ENCODE data around the gene ANKRD12. TPM values are rescaled to one million over a fixed set of nuclear protein-coding genes. Genes with fewer than 3 reads are reported as not detected.
A peak's percentile ranks its signal among the peaks of the same experiment; 100 is the strongest.

ANKRD12 gene
- total and polyA plus RNA-seq, 2 of the 4 experiments (the other 2 are of a cell fraction): 2.6 to 12.9 TPM

DNA sequence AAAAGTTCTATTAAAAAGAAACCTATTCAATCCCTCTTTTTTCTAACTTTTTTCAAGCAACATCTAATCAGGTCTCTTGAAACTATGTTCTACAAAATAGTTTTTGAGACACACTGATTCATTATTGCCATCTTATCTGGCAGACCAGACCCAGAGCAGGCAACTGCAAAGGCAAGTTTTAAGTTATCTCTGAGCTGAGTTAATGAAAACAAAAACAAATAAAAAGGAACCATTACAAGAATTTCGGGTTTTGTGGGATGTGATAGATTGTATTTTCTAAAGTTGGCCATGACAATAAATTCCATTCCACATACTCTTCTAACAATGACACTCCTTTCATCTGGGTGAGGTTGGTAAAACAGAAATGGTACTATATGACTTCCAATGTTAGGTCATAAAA lies 182.8 kb downstream of the ANKRD12 start:
- peak; percentile 70 for DNase-seq
- H2AFZ ChIP-seq (replicated peaks; ENCODE audit: low read length, poor library complexity): no peak overlapping the region

More for the DNA sequence above, 182.8 kb downstream of the ANKRD12 start:
- intact Hi-C loops (cut with micrococcal nuclease): no loop called here
- WGBS, 2 experiments (ENCODE audit: extremely low coverage in 2 of 2, insufficient read length in 1 of 2): no CpG with 5 or more reads among the region's 1 CpG
- POLR2A ChIA-PET (ENCODE audit: unreplicated experiment): no interaction called here
- H3K23ac ChIP-seq (ENCODE audit: low read depth, low read length): peak overlapping the region; percentile 73; the same call in 1 of the 2 replicates
- H4K20me1 ChIP-seq (ENCODE audit: insufficient read depth, low read length): no peaks in the 10 kb centered on the region
- peak overlapping the region; percentile 76 for H3K18ac ChIP-seq (ENCODE audit: low read depth, low read length)
- in situ Hi-C loops (cut with MboI; ENCODE audit: low sequenced_read_pairs): no loop called here
- peaks cover 17% of the 10 kb centered on the region for H3K9me1 ChIP-seq (ENCODE audit: insufficient read depth, low read length)
- peak overlapping the region; percentile 86 for H3K14ac ChIP-seq (replicated peaks; ENCODE audit: low read depth, low read length)
- peak overlapping the region; percentile 83; the same call in 1 of the 2 replicates for H2BK20ac ChIP-seq (ENCODE audit: low read depth, low read length)
- no peaks in the 10 kb centered on the region for H3K27me3 ChIP-seq (ENCODE audit: control insufficient read depth, insufficient read depth, low read length)
- peak overlapping the region; percentile 82 for H2BK5ac ChIP-seq (ENCODE audit: low read depth, low read length, poor library complexity, severe bottlenecking)
- no peak overlapping the region for H3K4me2 ChIP-seq (ENCODE audit: low read depth, low read length)
- no peaks in the 10 kb centered on the region for H3K9me3 ChIP-seq (ENCODE audit: control insufficient read depth, insufficient read depth, low read length)
- H3K4ac ChIP-seq (ENCODE audit: low read depth, low read length): peak overlapping the region; percentile 94
- H3K9ac ChIP-seq (ENCODE audit: low read depth, low read length): no peak overlapping the region
- H2BK15ac ChIP-seq (ENCODE audit: low read depth, low read length): peak overlapping the region; percentile 46; the same call in 2 of the 3 replicates
- peak overlapping the region; percentile 92 for H4K91ac ChIP-seq (ENCODE audit: insufficient read depth, low read depth, low read length)
- no TSS peak for BruUV-seq (replicated peaks)
- H3K4me3 ChIP-seq (ENCODE audit: insufficient read depth, low read depth, low read length): no peak overlapping the region
- no peak overlapping the region for H2AK9ac ChIP-seq (replicated peaks; ENCODE audit: low read depth, low read length, poor library complexity)
- CTCF ChIA-PET: no interaction called here
- peaks cover 15 to 21% of the 10 kb centered on the region in 2 experiments; a peak in 3 of 4 replicates for H3K79me1 ChIP-seq (ENCODE audit: low read depth in 1 of 2, low read length in 2 of 2)
- peak overlapping the region; percentile 83 for H2AK5ac ChIP-seq (ENCODE audit: low read depth, low read length)
- no peak overlapping the region for H3K56ac ChIP-seq (ENCODE audit: extremely low read depth, insufficient read depth, low read length)
- H4K5ac ChIP-seq (ENCODE audit: low read depth, low read length): peak overlapping the region; percentile 53; the same call in 1 of the 2 replicates
- dilution Hi-C loops (cut with HindIII; ENCODE audit: low sequenced_read_pairs, unreplicated experiment): no loop called here
- TF ChIP-seq RCOR1 (IDR thresholded peaks at IDR 0.05; ENCODE audit: insufficient replicate concordance, low read length) (no peak), CEBPB (IDR thresholded peaks at IDR 0.05; ENCODE audit: low read depth, low read length) (no peak), MAZ (IDR thresholded peaks at IDR 0.05; ENCODE audit: borderline replicate concordance, low read depth, low read length) (no peak), MAFK (IDR thresholded peaks at IDR 0.05; ENCODE audit: low read depth, low read length) (no peak), CHD1 (IDR thresholded peaks at IDR 0.05; ENCODE audit: low read depth, low read length) (no peak), FOS (IDR thresholded peaks at IDR 0.05; ENCODE audit: low read depth, low read length) (no peak), MXI1 (IDR thresholded peaks at IDR 0.05; ENCODE audit: borderline replicate concordance, low read depth, low read length) (no peak), POLR2A (IDR thresholded peaks at IDR 0.05; ENCODE audit: low read depth, low read length) (no peak), RAD21 (IDR thresholded peaks at IDR 0.05; ENCODE audit: low read length) (no peak)
- TF ChIP-seq, protein P1, sequence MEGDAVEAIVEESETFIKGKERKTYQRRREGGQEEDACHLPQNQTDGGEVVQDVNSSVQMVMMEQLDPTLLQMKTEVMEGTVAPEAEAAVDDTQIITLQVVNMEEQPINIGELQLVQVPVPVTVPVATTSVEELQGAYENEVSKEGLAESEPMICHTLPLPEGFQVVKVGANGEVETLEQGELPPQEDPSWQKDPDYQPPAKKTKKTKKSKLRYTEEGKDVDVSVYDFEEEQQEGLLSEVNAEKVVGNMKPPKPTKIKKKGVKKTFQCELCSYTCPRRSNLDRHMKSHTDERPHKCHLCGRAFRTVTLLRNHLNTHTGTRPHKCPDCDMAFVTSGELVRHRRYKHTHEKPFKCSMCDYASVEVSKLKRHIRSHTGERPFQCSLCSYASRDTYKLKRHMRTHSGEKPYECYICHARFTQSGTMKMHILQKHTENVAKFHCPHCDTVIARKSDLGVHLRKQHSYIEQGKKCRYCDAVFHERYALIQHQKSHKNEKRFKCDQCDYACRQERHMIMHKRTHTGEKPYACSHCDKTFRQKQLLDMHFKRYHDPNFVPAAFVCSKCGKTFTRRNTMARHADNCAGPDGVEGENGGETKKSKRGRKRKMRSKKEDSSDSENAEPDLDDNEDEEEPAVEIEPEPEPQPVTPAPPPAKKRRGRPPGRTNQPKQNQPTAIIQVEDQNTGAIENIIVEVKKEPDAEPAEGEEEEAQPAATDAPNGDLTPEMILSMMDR (conservative IDR thresholded peaks at IDR 0.05; ENCODE audit: low read depth, low read length): no peak
- TF ChIP-seq, protein P2, sequence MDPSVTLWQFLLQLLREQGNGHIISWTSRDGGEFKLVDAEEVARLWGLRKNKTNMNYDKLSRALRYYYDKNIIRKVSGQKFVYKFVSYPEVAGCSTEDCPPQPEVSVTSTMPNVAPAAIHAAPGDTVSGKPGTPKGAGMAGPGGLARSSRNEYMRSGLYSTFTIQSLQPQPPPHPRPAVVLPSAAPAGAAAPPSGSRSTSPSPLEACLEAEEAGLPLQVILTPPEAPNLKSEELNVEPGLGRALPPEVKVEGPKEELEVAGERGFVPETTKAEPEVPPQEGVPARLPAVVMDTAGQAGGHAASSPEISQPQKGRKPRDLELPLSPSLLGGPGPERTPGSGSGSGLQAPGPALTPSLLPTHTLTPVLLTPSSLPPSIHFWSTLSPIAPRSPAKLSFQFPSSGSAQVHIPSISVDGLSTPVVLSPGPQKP (IDR thresholded peaks at IDR 0.05; ENCODE audit: borderline replicate concordance, low read depth, low read length): no peak
- peak overlapping the region; percentile 99 for H2BK120ac ChIP-seq (ENCODE audit: low read depth, low read length)
- peak; percentile 42 for ATAC-seq (ENCODE audit: low read depth)
- H3K4me1 ChIP-seq (ENCODE audit: control insufficient read depth, insufficient read depth, low read length): peaks cover 21% of the 10 kb centered on the region
- H3K27ac ChIP-seq (ENCODE audit: insufficient read depth, low read length): peak overlapping the region; percentile 74; the same call in 1 of the 2 replicates
- peaks cover 1% of the 10 kb centered on the region; the same call in 1 of the 2 replicates for H3K36me3 ChIP-seq (ENCODE audit: control insufficient read depth, insufficient read depth, low read length)
- peak overlapping the region; percentile 85 to 90; a peak in 3 of 4 replicates for H4K8ac ChIP-seq (ENCODE audit: low read depth in 2 of 2, low read length in 2 of 2)
